ENCODE measurements around the gene RAD51B. TPM values are rescaled to one million over a fixed set of nuclear protein-coding genes. Genes with fewer than 3 reads are reported as not detected.

RAD51B gene
- total and polyA plus RNA-seq, 9 of the 15 experiments (the other 6 are each of a cell fraction or from before 2014, with no cell fraction given): 8.5 to 17.3 (median 11.3) TPM

DNA sequence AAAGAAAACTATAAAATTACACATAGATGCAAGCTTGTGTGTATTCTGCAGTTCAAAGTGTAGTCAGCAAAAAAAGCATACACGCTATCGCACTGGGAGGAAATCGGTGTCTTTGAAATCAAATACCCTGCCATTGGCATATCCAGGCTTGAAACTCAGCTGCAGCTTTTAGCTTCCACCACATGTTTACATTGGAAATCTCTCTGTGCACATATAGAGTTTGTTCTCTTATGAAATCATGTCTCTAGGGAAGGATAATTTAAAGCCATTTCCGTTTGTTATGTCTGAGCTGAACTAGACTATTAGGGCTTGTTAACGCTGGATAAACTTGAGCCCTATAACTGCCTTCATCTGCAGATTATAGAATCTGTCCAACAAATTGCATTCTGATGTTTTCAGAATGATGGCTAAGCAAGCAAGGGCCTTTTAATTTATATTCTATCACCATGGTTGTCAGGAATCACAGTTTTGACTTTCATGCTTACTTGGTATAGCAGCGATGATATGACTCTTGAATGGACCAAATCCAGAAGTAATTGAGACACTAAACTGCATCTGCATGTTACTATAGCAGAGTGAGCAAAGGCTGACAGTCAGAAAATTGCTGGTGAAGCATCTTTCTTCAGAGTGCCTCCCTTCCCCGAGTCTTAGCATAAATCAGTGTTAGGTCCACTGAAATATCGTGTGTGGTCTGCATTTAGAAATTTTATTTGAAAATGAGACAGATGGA is 530.5 kb downstream of the RAD51B start:
- Histone ChIP-seq H3K27me3 (ENCODE audit: control insufficient read depth in 2 of 2, insufficient read depth in 2 of 2, low read length in 2 of 2) (no peaks in the 10 kb centered on the region), H3K9ac (ENCODE audit: insufficient read depth in 1 of 2, low read depth in 2 of 2, low read length in 2 of 2) (no peak overlapping the region), H3K4me1 (replicated peaks in 1 of 2; ENCODE audit: control insufficient read depth in 2 of 2, insufficient read depth in 2 of 2, low read length in 2 of 2) (no peaks in the 10 kb centered on the region), H4K20me1 (replicated peaks; ENCODE audit: control insufficient read depth, insufficient read depth, low read length) (no peaks in the 10 kb centered on the region), H3K27ac (ENCODE audit: extremely low read depth, low read depth, low read length) (no peak overlapping the region), H3K4me3 (no peak overlapping the region), H3K9me3 (replicated peaks; ENCODE audit: control insufficient read depth, insufficient read depth, low read depth, low read length) (no peaks in the 10 kb centered on the region), H2AFZ (ENCODE audit: low read depth, low read length) (no peak overlapping the region), H3K4me2 (ENCODE audit: insufficient read depth, low read length) (no peak overlapping the region), H3K9me1 (ENCODE audit: control insufficient read depth, insufficient read depth, low read length) (no peaks in the 10 kb centered on the region), H3K36me3 (ENCODE audit: control insufficient read depth, insufficient read depth, low read length) (no peaks in the 10 kb centered on the region), H3K79me2 (ENCODE audit: control insufficient read depth, insufficient read depth, low read length) (no peaks in the 10 kb centered on the region)
- FAIRE-seq (no peak), DNase-seq (ENCODE audit: extremely low read depth in 1 of 4, low spot score in 3 of 4) (no peak), ATAC-seq (no peak)
- POLR2A ChIA-PET: interaction anchor here (0.7 kb wide), 1 partner anchor 10 kb away, joined by 3 read pairs; no protein-coding TSS in a partner anchor
- in situ Hi-C loops (cut with MboI): no loop called here
- BruUV-seq (replicated peaks): no TSS peak
- intact Hi-C loops (cut with micrococcal nuclease): no loop called here
- CTCF ChIA-PET (ENCODE audit: low intra/inter-chr PET ratio): no interaction called here
- WGBS (ENCODE audit: insufficient coverage, low coverage, missing lambda C conversion rate): 34% methylated on average over 8 of the region's 8 CpGs
- TF ChIP-seq KAT8 (IDR thresholded peaks at IDR 0.05; ENCODE audit: low read depth) (no peak), ZFX (CRISPR knock-in tag; IDR thresholded peaks at IDR 0.05) (no peak), PTTG1 (tag; IDR thresholded peaks at IDR 0.05; ENCODE audit: low read depth) (no peak), TCF7L2 (IDR thresholded peaks at IDR 0.05; ENCODE audit: low read depth, low read length) (no peak), RBM17 (IDR thresholded peaks at IDR 0.05; ENCODE audit: borderline replicate concordance, low read depth, low read length) (no peak)
- TF ChIP-seq, protein P1, sequence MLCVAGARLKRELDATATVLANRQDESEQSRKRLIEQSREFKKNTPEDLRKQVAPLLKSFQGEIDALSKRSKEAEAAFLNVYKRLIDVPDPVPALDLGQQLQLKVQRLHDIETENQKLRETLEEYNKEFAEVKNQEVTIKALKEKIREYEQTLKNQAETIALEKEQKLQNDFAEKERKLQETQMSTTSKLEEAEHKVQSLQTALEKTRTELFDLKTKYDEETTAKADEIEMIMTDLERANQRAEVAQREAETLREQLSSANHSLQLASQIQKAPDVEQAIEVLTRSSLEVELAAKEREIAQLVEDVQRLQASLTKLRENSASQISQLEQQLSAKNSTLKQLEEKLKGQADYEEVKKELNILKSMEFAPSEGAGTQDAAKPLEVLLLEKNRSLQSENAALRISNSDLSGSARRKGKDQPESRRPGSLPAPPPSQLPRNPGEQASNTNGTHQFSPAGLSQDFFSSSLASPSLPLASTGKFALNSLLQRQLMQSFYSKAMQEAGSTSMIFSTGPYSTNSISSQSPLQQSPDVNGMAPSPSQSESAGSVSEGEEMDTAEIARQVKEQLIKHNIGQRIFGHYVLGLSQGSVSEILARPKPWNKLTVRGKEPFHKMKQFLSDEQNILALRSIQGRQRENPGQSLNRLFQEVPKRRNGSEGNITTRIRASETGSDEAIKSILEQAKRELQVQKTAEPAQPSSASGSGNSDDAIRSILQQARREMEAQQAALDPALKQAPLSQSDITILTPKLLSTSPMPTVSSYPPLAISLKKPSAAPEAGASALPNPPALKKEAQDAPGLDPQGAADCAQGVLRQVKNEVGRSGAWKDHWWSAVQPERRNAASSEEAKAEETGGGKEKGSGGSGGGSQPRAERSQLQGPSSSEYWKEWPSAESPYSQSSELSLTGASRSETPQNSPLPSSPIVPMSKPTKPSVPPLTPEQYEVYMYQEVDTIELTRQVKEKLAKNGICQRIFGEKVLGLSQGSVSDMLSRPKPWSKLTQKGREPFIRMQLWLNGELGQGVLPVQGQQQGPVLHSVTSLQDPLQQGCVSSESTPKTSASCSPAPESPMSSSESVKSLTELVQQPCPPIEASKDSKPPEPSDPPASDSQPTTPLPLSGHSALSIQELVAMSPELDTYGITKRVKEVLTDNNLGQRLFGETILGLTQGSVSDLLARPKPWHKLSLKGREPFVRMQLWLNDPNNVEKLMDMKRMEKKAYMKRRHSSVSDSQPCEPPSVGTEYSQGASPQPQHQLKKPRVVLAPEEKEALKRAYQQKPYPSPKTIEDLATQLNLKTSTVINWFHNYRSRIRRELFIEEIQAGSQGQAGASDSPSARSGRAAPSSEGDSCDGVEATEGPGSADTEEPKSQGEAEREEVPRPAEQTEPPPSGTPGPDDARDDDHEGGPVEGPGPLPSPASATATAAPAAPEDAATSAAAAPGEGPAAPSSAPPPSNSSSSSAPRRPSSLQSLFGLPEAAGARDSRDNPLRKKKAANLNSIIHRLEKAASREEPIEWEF (CRISPR knock-in tag; IDR thresholded peaks at IDR 0.05): no peak
- TF ChIP-seq, protein P2, sequence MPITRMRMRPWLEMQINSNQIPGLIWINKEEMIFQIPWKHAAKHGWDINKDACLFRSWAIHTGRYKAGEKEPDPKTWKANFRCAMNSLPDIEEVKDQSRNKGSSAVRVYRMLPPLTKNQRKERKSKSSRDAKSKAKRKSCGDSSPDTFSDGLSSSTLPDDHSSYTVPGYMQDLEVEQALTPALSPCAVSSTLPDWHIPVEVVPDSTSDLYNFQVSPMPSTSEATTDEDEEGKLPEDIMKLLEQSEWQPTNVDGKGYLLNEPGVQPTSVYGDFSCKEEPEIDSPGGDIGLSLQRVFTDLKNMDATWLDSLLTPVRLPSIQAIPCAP (CRISPR knock-in tag; IDR thresholded peaks at IDR 0.05; ENCODE audit: borderline replicate concordance): no peak

Data from K562 (cell line).